Hematopoietic multipotent progenitor cell treated with erythropoietin and hydrocortisone succinate and interleukin-3 and kit ligand, for 4 days (in vitro differentiated cells): ENCODE data around the gene NR5A2.

Experiments
- DNase-seq: peaks from one replicate; pipeline ENCODE4 v3.0.0-alpha.2; 2015

NR5A2 gene

DNA sequence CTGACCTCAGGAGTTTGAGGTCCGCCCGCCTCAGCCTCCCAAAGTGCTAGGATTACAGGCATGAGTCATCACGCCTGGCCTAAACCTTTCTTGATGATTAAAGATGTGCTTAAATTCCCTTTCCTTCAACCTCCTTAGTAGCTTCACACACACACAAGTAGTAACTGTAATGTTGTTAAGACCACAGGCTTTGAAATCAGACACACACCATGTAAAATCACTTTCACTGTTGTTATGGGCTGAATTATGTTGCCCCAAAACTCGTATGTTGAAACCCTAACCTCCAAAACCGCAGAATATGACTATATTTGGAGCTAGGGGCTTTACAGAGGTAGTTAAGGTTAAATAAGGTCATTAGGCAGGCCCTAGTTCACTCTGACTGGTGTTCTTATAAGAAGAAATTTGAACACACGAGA lies 180.2 kb downstream of the NR5A2 start:
- DNase-seq = peak; percentile 12

DNA sequence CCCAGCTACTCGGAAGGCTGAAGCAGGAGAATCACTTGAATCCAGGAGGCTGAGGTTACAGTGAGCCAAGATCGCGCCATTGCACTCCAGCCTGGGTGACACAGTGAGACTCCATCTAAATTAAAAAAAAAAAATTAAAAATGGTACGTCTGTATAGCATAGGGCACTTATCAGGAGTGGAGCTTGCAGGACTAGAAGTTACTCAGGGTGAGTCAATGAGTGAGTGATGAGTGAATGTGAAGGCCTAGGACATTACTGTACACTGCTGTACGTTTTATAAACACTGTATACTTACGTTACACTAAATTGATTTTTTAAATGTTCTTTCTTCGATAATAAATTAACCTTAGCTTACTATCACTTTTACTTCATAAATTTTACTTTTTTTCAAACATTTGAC lies 183.6 kb downstream of the NR5A2 start:
- no peak for DNase-seq

DNA sequence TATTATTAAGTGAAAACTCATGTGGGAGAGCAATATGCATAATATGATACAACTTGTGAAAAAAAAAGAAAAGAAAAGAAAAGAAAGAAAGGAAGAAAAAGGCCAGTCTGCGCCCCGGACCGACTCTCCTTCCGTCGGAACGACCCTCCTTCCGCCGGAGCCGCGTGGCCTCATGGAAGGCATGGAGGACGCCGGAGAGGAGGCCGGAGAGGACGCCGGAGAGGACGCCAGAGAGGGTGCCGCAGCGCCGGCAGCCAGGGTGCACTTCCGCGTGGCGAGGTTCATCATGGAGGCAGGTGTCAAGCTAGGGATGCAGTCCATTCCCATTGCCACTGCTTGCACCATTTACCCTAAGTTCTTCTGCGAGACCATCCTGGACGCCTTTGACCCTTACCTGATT lies 185.9 kb downstream of the NR5A2 start:
- no peak for DNase-seq

DNA sequence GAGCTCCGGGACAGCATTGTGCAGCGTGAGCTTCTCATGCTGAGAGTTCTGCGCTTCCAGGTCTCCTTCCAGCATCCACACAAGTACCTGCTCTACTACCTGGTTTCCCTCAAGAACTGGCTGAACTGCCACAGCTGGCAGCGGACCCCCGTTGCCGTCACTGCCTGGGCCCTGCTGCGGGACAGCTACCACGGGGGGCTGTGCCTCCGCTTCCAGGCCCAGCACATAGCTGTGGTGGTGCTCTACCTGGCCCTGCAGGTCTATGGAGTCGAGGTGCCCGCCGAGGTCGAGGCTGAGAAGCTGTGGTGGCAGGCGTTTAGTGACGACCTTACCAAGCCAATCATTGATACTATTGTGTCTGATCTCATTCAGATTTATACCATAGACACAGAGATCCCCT lies 186.4 kb downstream of the NR5A2 start:
- DNase-seq = no peak

DNA sequence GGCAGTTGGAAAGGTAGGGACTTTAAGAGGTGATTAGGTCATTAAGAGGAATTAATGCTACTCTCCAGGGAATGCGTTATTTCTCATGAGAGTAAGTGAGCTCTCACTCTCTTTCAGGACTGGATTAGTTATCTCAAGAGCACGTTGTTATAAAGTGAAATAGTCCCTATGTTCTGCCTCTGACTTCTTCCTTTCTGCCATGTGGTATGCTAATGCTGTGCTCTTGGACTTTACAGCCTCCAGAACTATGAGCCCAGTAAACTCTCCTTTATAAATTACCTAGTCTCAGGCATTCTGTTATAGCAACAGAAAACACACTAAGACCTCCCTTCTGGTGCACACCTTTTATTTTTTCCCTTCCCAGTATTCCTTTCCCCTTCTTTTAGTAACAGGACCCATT lies 187.8 kb downstream of the NR5A2 start:
- DNase-seq = no peak

DNA sequence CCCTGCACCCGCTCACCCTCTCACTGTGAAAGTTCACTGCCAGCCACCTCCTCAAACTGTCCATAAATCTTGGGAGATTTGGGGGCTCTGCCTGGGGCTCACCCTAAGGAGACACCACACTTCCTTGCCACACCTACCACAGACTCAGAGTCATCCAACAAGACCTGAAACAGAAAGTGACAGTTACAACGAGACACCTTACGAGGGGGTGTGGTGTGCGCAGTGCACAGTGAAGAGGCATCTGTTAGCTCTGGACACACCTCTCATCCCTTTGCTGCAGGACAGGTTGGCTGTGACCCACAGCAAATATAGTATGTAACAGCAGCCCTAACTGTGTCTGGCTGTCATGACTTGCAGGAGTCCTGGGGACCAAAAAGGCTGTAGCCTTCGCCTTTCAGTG lies 190.2 kb downstream of the NR5A2 start:
- no peak for DNase-seq

DNA sequence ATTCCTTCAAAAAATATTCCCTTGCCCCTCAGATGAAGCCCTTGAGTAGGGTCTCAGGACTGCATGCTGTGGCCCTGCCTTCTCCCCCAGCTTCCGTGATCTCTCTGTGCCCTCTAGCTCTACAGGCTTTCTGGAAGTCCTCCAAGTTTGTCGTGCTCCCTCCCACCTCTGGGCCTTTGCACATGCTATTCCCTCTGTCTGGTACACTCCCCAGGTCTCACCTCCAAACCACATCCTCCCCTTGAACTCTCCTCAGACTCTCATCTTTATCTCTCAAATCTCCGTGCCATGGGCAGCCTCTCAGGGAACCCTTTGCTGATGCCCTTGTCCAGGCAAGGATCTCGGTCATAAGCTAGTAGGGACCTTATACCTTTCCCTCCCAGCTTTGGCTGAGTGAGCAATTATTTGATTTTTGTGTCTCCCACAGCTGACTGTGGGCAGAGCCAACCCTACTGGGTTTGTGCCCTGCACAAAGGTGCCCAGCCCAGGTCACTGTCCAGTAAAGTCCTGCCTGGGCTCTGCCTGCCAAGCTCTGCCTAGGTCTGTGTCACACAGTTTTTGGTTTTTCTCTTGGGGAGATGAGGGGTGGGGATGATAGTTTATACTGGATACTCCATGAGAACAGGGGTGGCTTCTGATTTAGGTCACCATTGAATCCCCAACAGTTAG lies 194.2 kb downstream of the NR5A2 start:
- DNase-seq = no peak

DNA sequence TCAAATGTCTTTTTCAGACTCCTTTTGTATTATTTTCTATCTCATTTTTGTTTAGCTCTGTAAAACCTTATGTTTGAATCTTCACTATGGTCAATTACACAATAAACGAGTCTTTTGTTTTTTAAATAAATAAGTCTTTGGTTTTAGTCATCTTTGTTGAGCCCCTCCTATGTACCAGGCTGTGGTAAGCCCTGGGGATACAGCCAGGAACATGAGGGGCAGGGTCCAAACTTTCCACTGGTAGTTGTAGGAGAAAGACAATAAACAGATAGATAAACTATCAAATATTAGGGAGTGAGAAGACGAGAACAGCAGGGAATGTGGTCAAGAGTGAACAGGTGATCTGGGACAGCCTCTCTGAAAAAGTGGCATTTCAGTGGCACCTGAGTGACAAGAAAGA lies 195.7 kb downstream of the NR5A2 start:
- no peak for DNase-seq

DNA sequence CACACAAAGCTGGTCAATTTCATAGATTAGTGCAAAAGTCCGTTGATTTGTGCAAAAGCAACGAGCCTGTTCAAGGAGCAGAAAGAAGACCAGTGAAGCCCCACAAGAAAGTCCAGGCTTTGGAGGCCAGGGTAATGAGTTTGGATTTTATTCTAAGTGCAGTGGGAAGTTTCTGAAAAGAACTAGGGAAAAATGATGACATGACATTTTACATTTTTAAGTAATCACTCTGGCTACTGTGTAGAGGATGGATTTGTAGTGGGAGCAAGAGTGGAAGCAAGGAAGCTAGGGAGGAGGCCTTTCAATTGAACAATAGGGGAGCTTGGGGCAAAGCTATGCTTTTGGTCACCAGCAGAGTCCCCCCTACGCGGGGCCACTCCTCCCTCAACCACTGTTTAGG lies 196.1 kb downstream of the NR5A2 start:
- no peak for DNase-seq

DNA sequence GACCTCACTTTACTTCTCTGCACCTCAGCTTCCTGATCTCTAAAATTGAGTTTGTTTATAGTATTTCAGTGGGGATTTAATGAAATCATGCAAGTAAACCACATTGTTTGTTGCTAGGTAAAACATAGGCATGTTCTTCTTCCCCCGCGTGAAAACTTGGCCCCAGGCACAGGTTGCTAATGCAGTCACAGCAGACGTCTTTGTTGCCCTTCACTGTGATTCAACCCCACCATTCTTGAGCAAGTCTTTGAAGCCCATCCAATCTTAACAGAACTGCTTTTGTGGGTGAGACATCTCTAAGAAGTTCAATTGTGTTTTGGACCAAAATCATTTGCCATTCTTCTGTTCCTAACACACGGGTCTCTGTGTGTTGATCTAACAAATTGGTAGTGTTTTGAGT lies 196.8 kb downstream of the NR5A2 start:
- DNase-seq = no peak

DNA sequence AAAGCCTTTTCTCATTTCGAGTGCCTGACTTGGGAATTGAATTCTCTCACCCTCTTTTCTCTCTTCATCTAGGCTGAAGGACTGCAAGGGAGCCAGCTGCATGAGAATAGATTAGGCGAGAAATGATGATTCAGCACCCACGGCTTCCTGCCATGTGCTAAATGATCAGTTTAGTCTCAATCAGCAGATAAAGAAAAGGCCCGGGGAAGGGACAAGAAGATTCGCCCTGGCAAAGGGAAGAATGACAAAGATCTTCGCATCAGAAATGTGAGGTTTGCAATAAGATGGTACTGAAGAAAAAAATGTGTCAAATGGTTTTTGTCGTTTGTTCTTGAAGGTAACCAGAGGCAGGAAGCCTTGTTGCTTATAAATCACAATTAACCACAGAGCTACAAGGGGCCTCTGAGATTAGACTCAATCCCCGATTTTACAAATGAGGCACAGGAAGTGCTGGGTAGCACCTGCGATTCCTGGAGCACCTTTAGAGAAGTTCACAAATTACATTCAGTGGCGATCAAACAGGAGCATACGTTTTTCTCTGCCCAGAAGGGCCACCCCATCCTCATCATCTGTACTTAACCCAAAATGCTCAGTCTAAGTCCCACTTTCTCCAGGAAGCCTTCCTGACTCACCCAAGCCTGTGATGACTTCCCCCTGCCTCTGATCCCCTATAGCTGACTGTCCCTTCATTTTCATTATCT lies 198.9 kb downstream of the NR5A2 start:
- peak; percentile 93 for DNase-seq

DNA sequence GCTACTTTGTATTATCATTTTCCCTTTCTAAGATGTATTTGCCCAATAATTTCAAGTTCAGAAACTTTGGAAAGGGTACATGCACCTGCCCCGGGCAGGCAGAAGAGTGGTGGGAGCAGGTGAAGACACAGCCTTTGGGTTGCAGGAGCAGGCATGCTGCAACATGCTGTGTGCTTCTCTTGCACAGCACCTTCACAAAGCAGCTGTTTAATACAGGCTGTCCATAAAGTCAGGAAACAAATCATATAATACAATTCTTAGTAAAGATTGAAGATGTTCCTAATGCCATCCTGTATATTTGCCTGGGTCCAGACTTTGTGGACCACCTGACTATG lies 199.4 kb downstream of the NR5A2 start:
- no peak for DNase-seq
